Endodermal cell (in vitro differentiated cells): ENCODE data around the gene ADAMTS17. TPM values are rescaled to one million over a fixed set of nuclear protein-coding genes. Genes with fewer than 3 reads are reported as not detected.
A peak's percentile ranks its signal among the peaks of the same experiment; 100 is the strongest.

Source experiments
- DNase-seq: peaks from one replicate; pipeline ENCODE4 v3.0.0-alpha.2; 2017
- H3K27ac ChIP-seq: 2 replicates; pipeline ENCODE4 v1.5.1; 2013; ENCODE audit warnings: mild to moderate bottlenecking, low read depth, low read length, moderate library complexity
- H3K27me3 ChIP-seq: 2 replicates; pipeline ENCODE4 v1.6.1; 2013; ENCODE audit warnings: mild to moderate bottlenecking, low read length, moderate library complexity; ENCODE audit not compliant: insufficient read depth, control insufficient read depth, poor library complexity, severe bottlenecking
- H3K36me3 ChIP-seq: 2 replicates; pipeline ENCODE4 v1.7.0; 2013; ENCODE audit warnings: mild to moderate bottlenecking, low read length, moderate library complexity; ENCODE audit not compliant: control insufficient read depth, insufficient read depth
- H3K4me1 ChIP-seq: one replicate; pipeline ENCODE4 v1.7.0; 2013; ENCODE audit warnings: low read length; ENCODE audit not compliant: control insufficient read depth, insufficient read depth
- H3K4me3 ChIP-seq: 2 replicates; pipeline ENCODE4 v1.5.1; 2013; ENCODE audit warnings: mild to moderate bottlenecking, low read length, moderate library complexity
- H3K9ac ChIP-seq: 2 replicates; pipeline ENCODE4 v1.6.1; 2013; ENCODE audit warnings: mild to moderate bottlenecking, low read length, moderate library complexity; ENCODE audit not compliant: poor library complexity, severe bottlenecking; ENCODE audit errors: extremely low read depth
- H3K9me3 ChIP-seq: 2 replicates; pipeline ENCODE4 v1.6.1; 2013; ENCODE audit warnings: mild to moderate bottlenecking, low read length, moderate library complexity; ENCODE audit not compliant: control insufficient read depth
- H3K27ac Mint-ChIP-seq: 2 replicates; pipeline ENCODE4 v1.8.0; 2020; ENCODE audit warnings: mixed read lengths
- H3K27me3 Mint-ChIP-seq: 2 replicates; pipeline ENCODE4 v1.8.0; 2021; ENCODE audit warnings: mild to moderate bottlenecking, mixed read lengths; ENCODE audit not compliant: insufficient read depth
- H3K36me3 Mint-ChIP-seq: 2 replicates; pipeline ENCODE4 v1.8.0; 2020; ENCODE audit warnings: low read depth, mixed read lengths
- H3K4me1 Mint-ChIP-seq: 2 replicates; pipeline ENCODE4 v1.8.0; 2020; ENCODE audit warnings: mixed read lengths
- H3K4me3 Mint-ChIP-seq: 2 replicates; pipeline ENCODE4 v1.8.0; 2020; ENCODE audit warnings: mild to moderate bottlenecking, moderate library complexity, mixed read lengths
- H3K9me3 Mint-ChIP-seq: 2 replicates; pipeline ENCODE4 v1.8.0; 2020; ENCODE audit warnings: mild to moderate bottlenecking, mixed read lengths
- WGBS, 2 experiments: methylation state at CpG; one replicate each; pipeline versions ENCODE4 v1.1.5 to v1.1.7; 2013; ENCODE audit warnings: missing lambda C conversion rate in 2 of 2, mixed read lengths in 1 of 2; ENCODE audit not compliant: insufficient coverage in 1 of 2, insufficient read length in 1 of 2; 5-methylcytosine and 5-hydroxymethylcytosine counted together
- total RNA-seq, 2 donors: library from RNA; stranded (reverse); fragmentation: NEBNext Ultra II Directional in 1 of 2; extraction: Animal tissue kit (Norgen Biotek cat#: 25700) in 1 of 2; gene quantifications; 2 replicates in 1 of 2; 3 replicates in 1 of 2; pipeline ENCODE4 v1.2.1, GENCODE V29; 2021
- TF ChIP-seq, protein P1 (sequence below): fragments of 200-600 bp; sonication (generic); conservative IDR thresholded peaks from 2 replicates; pipeline ENCODE4 v1.5.0; 2021; ENCODE audit warnings: antibody characterized with exemption, mild to moderate bottlenecking

ADAMTS17 gene
- total RNA-seq, 2 donors from 2014 or later = 0.82 to 2.3 TPM

DNA sequence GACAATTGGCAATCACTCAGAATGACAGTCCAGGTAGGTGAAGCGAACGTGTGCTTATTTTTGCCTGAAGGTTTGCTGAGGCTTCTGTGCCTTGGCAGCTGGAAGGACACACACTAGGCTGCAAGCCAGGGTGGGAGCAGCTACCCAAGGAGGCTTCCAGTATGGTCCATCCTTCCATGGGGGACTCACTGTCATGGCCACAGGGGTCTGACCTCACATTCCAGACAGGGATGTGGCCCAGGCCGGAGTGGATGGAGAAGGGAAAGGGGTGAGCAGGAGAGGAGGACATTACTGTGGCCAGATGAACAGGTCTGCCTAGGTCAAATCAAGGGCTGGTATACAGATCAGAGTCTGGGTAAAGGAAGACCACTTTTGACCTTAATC, 247.7 kb downstream of the ADAMTS17 start:
- Mint-ChIP-seq H3K4me1 (peaks cover 3% of the 10 kb centered on the region), H3K27ac (no peak overlapping the region)

DNA sequence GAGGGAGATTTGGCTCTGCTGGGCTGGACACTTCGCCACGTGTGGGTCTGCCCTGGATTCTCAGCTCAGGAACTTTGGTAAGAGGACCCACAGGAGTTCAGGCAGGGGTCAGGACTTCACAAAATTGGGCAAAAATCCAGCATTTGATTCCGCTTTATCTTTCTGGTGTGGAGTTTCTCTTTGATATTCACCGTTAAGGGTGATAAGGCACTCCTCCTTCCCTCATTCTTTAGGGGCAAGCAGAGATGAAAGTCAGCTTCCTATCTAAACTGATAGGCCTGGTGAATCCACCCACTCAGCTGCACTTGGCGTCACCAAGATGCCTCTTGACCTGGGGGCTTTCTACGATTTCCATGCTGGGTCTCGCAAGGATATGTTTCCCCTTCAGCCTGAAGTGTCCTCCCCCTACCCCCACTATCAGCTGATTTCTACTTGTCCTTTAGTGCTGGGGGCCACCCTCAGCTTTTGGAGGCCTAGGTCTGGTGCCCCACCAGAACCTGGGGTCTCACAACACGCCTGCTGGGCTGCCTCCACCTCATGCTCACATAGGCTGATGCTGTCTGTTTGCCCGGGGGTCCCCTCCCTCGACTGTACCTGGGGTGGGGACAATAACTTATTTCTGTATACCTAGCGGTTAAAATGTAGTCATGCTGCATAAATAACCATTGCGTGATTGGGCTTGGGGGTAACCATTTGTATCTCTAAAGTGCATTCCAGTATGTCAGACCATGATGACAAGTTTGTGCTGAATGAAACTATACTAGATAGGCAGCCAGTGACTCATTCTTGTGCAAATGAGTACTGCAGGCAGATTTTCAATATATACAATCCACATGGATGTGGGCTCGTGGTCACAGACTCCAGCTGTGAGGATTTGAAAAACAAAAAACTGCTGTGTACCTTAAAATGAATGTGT, 248.3 kb downstream of the ADAMTS17 start:
- H3K4me3 ChIP-seq = no peak overlapping the region
- 85 to 88% methylated on average over 10 to 13 of the region's 13 CpGs for WGBS, 2 experiments
- H3K4me3 Mint-ChIP-seq = no peak overlapping the region
- peaks cover 3% of the 10 kb centered on the region for H3K4me1 Mint-ChIP-seq
- TF ChIP-seq, protein P1, sequence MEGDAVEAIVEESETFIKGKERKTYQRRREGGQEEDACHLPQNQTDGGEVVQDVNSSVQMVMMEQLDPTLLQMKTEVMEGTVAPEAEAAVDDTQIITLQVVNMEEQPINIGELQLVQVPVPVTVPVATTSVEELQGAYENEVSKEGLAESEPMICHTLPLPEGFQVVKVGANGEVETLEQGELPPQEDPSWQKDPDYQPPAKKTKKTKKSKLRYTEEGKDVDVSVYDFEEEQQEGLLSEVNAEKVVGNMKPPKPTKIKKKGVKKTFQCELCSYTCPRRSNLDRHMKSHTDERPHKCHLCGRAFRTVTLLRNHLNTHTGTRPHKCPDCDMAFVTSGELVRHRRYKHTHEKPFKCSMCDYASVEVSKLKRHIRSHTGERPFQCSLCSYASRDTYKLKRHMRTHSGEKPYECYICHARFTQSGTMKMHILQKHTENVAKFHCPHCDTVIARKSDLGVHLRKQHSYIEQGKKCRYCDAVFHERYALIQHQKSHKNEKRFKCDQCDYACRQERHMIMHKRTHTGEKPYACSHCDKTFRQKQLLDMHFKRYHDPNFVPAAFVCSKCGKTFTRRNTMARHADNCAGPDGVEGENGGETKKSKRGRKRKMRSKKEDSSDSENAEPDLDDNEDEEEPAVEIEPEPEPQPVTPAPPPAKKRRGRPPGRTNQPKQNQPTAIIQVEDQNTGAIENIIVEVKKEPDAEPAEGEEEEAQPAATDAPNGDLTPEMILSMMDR = no peak
- H3K27ac Mint-ChIP-seq = no peak overlapping the region
- DNase-seq = peak; percentile 29
- H3K9me3 ChIP-seq = no peaks in the 10 kb centered on the region
- H3K9ac ChIP-seq = no peak overlapping the region
- no peaks in the 10 kb centered on the region for H3K36me3 Mint-ChIP-seq
- H3K9me3 Mint-ChIP-seq = no peaks in the 10 kb centered on the region
- no peak overlapping the region for H3K27ac ChIP-seq
- no peaks in the 10 kb centered on the region for H3K36me3 ChIP-seq
- H3K4me1 ChIP-seq = no peaks in the 10 kb centered on the region
- H3K27me3 ChIP-seq = peaks cover 14% of the 10 kb centered on the region
- H3K27me3 Mint-ChIP-seq = peaks cover 7% of the 10 kb centered on the region

More for the DNA sequence above, 247.7 kb downstream of the ADAMTS17 start:
- Histone ChIP-seq H3K4me1 (no peaks in the 10 kb centered on the region), H3K36me3 (no peaks in the 10 kb centered on the region), H3K9me3 (no peaks in the 10 kb centered on the region), H3K4me3 (no peak overlapping the region), H3K27ac (no peak overlapping the region), H3K9ac (no peak overlapping the region), H3K27me3 (peaks cover 14% of the 10 kb centered on the region)
- H3K36me3 Mint-ChIP-seq = no peaks in the 10 kb centered on the region
- WGBS, 2 experiments = 87 to 89% methylated on average over 3 of the region's 3 CpGs
- peak; percentile 41 for DNase-seq
- H3K4me3 Mint-ChIP-seq = no peak overlapping the region
- H3K27me3 Mint-ChIP-seq = peaks cover 7% of the 10 kb centered on the region
- TF ChIP-seq, protein P1 = no peak
- H3K9me3 Mint-ChIP-seq = no peaks in the 10 kb centered on the region

DNA sequence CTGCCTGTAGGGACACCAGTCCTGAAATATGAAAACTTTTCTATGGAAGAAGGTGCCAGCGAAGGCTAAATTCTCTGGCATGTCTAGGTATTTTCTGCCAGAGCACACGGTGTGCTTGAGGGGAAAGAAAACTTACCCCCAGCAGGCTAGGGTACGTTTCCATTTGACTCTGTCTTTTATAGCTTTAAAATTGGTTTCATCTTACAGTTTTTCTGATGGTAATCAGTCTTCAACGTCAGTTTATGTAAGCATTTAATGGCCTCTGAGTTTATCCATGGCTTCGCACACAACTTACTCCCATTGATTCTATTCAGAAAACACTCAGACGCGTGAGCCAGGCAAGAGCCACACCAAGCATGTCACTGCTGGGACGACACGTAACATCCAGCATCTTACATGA, 249.7 kb downstream of the ADAMTS17 start:
- H3K36me3 Mint-ChIP-seq = no peaks in the 10 kb centered on the region
- H3K4me3 Mint-ChIP-seq = no peak overlapping the region
- TF ChIP-seq, protein P1 = no peak
- Histone ChIP-seq H3K4me3 (no peak overlapping the region), H3K4me1 (no peaks in the 10 kb centered on the region), H3K36me3 (no peaks in the 10 kb centered on the region), H3K9me3 (no peaks in the 10 kb centered on the region), H3K9ac (no peak overlapping the region), H3K27ac (no peak overlapping the region), H3K27me3 (peaks cover 14% of the 10 kb centered on the region)
- H3K4me1 Mint-ChIP-seq = peaks cover 3% of the 10 kb centered on the region
- no peak for DNase-seq
- peaks cover 7% of the 10 kb centered on the region for H3K27me3 Mint-ChIP-seq
- 91 to 92% methylated on average over 9 of the region's 9 CpGs for WGBS, 2 experiments
- peaks cover under 1% of the 10 kb centered on the region for H3K9me3 Mint-ChIP-seq
- no peak overlapping the region for H3K27ac Mint-ChIP-seq
